GM18858 (cell line): ENCODE data around the gene BCORL1.

Experiments
- ATAC-seq: cut with Tn5 transposase; IDR thresholded peaks from one replicate; pipeline ENCODE4 v1.9.1; 2021; ENCODE audit not compliant: unreplicated experiment

The BCORL1 gene

DNA sequence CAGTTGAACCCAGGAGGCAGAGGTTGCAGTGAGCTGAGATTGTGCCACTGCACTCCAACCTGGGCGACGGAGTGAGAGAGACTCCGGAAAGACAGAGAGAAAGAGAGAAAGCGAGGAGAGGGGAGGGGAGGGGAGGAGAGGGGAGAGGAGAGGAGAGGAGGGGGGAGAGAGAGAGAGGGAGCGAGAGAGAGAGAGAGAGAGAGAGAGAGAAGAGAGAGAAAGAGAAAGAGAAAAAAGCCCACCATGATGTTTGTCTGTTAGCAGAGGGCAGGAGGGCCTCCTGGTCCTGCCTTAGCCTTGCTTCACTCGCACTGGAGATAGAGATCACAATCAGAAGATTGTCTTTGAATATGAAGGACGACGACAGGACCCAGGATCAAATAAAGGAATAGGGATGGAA, 18.7 kb upstream of the BCORL1 start:
- no peak for ATAC-seq

DNA sequence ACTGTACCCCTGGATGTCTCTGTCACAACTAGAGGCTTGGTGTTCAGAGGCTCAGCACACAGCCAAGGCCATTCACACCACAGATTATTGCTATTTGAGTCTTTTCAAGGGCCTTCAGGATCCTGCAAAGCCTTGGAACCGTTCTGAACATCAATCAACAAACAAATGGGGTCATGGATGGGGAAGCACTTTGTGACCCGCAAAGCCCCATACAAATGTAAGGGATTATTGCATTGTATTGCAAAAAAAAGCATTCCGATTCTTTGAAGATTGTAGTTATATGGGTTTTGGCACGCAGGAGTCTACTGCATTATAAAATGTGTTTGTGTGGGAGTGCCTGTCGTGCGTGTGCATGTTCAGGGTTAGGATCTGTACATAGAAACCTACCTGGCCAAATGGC, 17.3 kb upstream of the BCORL1 start:
- no peak for ATAC-seq

DNA sequence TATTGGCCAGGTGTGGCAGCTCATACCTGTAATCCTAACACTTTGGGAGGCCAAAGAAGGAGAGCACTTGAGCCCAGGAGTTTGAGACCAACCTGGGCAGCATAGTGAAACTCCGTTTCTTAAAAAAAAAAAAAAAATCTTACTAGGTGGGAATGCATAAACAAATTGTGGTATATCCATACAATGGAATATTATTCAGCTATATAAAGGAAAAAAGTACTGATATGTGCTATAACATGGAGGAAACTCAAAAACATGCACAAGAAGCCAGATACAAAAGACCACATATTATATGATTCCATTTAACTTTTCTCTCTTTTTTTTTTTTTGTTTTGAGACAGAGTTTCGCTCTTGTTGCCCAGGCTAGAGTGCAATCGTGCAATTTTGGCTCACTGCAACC, 13.5 kb upstream of the BCORL1 start:
- no peak for ATAC-seq

DNA sequence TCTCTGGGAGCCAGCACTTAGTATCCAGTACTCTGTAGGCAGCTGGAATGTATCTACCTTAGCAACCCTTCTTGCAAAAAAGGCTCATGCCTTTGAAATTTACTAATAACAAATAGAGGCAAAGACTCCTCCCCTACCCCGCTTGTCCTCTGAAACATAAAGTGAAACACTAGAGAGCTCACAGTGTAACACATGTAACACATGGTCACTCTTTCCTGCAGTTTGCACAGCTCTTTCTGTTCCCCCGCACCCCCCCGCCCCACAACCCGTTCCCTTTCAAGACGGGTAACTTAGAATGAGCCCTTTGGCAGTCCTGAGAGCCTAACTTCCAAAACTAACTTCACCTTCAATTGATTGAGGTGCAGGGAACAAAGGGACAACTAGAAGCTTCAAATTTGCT, 6.0 kb upstream of the BCORL1 start:
- ATAC-seq = no peak

DNA sequence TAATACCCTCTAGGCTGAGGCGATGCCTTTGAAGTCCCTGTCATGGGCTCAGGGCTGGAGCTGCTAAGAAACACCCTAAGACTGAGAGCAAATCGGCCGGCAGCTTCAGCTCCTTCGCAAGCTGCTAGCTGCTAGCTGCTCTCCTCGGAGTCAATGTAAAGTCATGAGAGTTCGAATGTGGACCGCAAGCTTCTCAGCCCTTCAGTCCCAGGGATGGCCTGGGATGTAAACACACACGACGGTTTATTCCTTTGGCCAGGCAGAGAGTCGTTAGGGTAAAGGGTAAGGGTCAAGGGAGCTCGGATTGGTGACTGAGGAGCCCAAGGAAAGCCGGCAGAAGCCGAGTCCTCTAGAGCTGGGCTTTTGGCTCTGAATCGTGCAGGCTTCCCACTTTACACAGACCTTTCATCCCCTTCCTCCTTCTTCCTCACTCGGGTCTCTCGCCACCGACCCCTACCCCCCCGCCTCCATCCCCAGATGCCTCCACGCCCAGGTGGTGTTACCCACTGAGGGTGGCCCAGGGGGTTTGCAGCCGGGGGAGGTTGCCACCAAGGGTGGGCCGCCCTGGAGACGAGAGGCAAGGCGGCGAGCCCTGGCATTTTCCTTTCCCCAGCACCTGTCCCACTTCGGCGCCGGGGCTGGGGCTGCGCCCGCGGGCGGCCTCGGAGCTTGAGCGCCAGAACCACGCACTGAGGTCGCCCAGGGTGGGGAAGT, 3.1 kb upstream of the BCORL1 start:
- no peak for ATAC-seq

DNA sequence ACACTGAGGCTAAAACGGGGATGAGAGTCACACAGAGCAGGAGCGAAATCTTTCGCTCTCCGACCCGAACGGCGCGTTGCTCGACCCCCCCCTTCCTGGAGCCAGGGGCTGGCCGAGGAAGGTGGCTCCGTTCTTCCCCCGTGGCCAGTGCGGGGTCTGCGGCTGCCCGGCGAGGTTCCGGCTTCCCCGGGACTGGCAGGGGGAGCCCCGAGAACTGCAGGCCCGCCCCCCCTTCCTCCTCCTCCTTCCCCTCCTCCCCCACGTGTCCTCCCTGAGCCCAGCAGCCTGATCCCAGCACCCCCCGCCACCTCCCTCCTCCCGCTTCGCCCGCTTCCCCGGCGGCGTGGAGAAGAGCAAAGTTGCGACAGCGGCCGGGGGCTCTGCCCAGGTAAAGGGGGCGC, 2.4 kb upstream of the BCORL1 start:
- no peak for ATAC-seq

DNA sequence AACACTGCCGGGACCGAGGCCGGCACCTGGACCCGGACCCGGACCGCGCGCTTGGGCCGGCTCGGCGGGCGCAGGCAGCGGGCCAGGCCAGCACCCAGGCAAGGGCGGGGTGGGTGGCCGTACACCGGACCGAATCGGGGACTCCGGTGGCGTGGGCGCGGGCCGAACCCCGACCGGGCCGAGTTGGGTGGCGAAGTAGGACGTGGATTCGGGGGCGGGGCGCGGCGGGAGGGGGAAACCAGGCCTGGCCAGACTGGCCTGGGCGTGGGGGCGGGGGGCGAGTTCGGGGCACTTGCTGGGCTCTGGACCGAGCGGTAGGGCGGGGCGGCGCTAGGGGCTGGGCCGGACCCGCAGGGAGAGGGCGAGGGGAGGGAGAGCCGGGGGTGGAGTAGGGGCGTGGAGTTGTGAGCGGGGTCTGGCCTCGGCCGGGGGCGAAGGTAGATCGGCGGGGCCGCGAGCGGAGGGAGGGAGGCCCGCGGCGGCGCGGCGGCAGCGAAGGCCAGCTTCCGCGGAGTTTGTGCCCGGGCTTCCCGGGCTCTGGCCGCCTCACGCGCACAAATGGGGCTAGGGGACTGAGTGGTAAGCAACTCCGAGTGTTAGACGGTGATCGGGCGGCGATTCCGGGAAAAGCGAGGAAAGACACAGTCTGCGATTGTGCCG, 1.8 kb upstream of the BCORL1 start:
- no peak for ATAC-seq

DNA sequence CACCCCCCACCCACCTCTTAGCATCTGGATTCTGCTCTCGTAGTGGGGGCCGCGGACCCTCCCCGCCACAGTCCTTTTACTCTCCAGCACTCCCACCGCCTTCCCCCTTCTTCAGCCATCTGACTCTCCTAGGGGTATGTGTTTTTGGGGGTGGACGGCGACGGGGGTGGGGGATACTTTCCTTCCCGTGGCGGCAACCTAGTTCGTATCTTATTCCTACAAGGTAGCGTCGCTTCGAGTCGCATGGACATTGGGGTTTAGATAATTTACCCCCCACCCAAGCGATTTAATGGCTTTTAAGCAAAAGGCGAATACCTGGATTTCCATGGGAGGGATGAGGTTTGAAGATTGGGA, 1.3 kb upstream of the BCORL1 start:
- no peak for ATAC-seq

DNA sequence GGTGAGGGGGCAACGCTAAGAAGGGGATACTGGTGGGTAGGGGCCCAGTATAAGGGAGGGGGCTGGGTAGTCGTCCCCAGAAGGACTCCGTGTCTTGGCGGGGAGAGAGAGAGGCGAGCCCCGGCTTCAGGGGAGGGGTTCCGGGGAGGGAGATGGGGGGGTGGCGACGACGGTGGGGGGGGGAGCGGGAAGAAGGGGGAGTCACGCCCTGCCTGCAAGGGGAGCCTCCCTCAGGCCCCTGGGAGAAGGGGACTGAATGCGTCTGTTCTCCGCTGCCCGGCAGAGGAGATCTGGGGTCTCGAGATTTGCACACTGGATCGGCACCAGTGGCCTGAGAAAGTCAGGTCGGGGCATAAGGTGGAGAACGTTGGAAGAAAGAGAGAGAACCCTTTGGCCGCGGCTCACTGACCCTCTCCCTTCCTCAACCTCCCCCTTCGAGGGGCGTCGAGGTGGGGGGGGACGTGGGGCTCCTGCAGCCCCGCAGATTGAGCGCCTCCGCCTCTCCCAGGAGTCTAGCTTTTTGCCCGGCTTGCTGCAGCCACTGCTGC, 609 bp upstream of the BCORL1 start:
- ATAC-seq = no peak

DNA sequence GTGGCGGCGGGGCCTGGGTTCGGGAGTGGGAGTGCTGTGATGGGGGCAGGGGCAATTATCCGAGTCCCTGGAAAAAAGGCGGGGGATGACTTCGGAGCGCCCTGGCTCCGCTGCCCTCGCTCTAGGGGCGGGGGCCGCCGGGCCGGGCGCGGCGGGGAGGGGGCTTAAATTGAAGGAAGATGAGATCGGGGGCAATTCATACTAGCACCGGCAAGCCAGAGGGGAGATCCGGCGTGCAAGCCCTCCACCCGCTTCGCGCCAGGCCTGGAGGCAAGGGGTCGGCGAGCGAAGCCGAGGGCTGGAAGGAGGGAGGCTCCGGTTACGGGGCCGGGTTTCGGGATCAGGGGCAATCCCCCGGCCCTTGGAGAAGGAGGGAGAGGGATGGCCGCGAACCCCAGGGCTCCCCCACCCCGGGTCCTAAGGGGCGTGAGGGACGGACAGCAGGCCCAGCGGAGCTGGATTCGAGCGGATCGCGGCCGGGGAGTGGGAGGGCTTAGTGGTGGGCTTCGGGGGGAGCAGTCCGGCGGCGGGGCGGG, 1.2 kb downstream of the BCORL1 start:
- ATAC-seq = no peak

DNA sequence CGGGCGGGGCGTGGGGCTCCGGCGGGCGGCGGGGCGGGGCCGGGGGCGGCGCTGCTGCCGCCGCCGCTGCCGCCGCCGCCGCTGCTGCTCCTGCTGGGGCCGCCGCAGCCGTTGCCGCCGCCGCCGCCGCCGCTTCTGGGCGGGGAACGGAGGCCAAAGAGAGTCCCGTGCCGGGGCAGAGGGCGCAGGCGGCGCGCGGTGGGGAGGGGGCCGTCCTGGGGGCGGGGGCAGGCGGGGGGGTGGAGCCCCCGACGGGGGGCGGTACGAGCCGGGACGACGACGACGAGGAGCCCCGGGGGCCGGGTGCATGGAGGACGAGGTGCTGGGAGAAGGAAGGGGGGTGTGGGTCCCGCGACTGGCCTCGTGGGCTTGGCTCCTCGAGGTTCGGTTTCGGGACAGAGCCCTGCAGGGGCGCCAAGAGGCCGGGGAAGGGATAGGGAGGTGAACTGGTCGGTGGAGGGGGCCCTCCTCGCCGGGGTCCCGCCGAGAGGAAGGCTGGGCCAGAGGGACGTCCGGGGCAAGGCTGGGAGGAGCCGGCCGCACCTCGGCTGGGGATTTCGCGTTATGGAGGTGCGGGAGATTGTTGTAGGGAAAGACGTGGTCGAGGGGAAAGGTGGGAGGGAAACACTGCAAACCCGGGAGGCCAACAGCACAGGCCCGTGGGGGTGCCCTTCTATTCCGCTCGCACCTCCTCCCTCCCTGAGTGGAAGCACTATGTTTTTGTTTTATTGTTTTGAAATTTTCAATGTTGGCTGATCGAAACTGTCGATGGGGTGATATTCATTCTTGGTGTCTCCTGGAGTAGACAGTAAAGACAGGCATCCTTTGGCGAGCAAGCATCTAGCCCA, 1.9 kb downstream of the BCORL1 start:
- no peak for ATAC-seq

DNA sequence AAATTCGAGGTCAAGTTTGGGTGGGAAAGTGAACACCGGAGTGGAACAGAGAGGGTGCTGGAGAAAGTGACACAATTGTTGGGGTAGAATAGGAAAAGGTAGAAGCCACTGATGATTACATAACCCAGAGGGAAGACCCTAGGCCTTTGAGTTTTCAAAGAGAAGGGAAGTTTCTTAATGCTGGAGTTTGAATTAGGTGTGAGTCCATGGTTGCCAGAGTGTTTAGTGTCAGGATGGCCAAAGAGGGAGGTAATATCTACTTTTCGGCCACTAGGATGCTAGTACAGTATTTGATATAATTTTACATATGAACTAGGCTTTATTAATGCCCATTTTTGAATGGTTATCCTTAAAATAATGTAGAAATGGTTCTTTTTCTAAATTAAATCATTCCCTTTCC, 5.4 kb downstream of the BCORL1 start:
- no peak for ATAC-seq

DNA sequence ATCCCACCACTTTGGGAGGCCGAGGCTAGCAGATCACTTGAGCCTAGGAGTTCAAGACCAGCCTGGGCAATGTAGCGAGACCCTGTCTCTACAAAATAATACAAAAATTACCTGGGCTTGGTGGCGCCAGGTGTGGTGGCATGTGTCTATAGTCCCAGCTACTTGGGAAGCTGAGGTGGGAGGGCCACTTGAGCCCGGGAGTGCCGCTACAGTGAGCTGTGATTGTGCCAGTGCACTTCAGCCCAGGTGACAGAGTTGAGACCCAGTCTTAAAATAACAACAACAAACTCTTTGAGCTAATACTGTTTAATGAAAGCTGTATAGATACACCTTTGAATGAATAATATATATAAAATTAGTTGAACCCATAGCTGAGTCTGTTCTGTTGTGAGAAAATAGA, 9.7 kb downstream of the BCORL1 start:
- no peak for ATAC-seq

DNA sequence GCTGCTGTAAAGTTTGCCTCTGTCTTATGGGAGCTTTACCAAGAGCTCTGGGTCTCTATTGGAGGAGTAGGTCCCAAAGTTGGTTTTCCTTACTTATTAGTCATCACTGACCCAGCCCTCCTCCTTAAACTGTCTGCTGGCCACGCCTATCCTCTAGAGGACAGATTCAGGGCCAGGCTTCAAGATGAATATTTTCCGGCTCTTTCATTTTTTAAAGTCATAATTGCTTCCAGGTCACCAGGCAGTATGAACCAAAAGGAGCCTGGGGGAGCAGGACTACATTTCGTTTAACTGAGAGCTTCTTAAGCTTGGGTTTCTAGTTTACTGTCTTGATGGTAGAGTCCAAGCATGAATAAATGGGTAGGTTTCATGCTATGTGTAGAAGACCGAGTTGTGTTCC, 13.7 kb downstream of the BCORL1 start:
- no peak for ATAC-seq

DNA sequence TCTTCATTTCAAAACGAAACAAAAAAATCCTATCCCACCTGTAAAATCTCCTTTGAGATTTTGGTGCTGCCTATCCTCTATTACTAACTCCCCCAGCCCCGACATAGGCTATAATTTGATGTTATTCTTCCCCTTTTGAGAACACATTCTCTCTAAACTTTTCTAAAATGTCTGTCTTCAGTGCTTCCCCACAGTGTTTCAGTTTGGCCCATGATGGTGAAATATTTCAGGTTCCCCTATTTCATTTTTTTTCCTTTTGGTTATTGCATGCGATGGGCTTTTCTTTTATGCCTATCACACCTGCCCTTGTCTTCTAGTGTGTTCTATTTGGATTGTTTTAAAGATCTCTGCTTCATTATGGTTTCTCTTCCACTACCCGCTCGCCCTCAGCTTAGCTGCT, 14.7 kb downstream of the BCORL1 start:
- no peak for ATAC-seq

DNA sequence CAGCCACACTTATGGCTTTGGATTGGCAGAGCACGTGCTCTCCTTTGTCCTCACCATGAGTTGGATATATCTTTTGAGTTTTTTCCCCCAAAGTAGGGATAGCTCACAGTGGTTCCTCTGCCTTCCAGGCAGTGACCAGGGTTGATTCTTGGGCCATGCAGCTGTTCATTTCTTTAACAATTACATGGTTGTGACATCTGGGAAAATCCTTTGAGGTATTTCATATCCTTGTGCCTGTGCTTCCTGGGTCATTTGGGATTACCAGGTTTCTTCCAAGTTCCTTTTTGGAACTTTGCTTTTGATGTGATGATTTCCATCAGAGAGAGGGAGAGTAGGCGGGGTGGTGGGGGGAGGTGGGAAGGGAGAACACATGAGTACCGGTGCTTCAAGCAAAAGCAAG, 15.6 kb downstream of the BCORL1 start:
- no peak for ATAC-seq

DNA sequence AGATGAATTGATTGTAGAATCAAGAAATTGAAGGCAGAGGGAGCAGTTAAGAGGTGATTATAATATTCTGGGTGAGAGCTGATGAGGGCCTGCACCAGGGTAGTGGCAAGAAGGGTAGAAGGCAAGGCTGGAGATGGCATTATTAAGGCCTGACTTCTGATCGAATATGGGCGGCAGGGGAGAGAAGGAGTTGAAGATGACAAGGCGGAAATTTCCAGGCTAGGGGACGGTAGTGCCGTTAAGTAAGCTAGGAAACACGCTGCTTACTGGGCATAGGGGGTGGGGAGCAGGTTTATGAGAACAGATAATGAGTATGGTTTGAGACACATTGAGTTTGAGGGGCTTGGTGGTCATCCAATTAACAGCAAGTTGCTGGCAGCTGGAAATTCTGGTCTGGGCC, 19.5 kb downstream of the BCORL1 start:
- ATAC-seq = no peak

DNA sequence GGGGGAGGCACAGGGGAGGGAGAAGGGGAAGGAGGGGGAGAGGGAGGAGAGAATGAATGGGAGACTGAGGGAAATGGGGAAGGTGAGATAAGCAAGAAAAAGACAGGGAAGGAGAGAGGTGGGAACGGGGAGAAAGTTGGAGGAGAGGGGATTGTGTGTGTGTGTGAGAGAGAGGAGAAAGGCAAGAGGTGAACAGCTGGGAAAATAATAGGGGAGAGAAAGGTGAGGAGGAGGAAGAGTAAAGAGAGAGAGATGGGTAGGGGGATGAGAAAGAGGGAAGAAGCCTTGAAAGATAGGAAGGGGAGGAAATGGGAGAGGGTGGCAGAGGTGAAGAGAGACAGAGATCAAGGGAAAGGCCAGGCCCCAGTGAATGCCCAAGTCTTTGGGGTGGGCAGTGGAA, 20.1 kb downstream of the BCORL1 start:
- ATAC-seq = no peak

DNA sequence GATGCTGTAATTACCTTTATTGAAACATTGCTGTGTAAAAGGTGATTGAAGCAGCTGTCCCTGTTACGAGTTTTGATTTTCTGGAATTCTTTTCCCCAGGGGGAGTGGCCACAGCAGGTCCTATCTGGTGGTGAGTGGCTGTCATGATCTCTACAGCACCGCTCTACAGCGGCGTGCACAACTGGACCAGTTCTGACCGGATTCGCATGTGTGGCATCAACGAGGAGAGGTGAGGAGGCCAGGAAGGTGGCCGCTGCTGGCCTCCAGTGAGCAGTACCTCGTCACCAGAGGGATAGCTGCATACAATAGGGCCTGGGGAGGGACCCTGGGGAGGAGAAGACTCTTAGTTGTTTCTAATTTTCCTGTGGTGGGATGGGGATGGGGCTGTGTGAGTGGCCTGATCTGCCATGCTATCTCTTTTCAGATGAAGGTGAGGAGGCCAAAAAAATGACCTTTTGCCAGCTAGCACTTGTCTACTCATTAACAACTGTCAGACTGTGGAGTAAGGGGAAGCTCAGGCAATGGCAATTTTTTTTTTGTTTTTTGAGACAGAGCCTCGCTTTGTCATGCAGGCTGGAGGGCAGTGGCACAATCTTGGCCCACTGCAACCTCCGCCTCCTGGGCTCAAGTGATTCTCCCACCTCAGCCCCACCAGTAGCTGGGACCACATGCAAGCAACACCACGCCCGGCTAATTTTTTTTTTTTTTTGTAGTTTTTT, 22.8 kb downstream of the BCORL1 start:
- ATAC-seq = no peak

DNA sequence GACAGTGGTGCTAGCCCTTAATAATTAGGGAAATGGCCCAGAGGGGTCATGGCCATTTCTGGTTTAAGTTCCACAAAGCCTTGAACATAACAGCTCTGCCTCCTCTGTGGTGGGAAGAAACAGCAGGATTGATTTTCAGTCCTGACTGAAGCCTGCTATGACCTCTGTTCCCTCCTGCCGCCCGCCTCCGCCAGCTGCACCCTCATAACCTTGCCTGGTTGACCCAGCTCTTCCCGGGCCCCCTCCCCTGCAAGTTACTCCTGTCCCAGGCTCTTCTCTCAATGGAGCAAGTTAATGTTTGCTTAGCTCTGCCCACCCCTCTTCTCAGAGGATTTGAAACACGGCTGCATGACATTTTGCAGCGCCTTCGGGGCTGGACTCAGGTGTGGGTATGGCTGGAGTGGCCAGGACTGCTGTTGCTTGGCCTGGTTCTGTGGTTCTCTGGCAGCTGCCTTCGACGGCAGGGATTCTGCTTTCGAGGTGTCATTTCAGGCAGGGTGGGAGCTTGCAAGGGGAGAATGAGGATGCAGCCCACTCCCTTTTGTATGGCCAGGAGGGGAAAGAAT, 27.3 kb downstream of the BCORL1 start:
- no peak for ATAC-seq

DNA sequence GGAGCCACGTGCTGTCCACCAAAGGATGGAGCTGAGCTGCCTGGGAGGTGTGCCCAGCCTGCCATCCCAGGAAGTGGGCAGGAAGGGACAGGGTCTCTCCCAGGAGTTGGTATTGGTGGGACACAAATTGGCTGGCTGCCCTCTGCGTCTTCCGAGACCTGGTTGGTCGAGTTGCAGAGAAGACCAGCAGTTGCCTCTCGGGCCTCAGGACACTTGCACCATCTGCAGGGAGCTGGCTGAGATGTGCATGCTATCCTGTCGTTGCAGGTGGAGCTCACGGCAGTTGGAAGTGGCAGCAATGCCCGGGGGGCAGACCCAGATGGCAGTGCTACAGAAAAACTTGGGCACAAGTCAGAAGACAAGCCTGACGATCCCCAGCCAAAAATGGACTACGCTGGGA, 30.2 kb downstream of the BCORL1 start:
- no peak for ATAC-seq
